HEK293 (cell line): ENCODE measurements around the gene DHRS7B.

Source experiments
- CTCF ChIA-PET: fragments of 350-600 bp; formaldehyde crosslinking; extraction: SDS; loops from one replicate; lab custom pipeline; 2021; ENCODE audit warnings: antibody characterized with exemption; lab: Yijun Ruan, JAX
- POLR2A ChIA-PET: fragments of 300-600 bp; formaldehyde crosslinking; extraction: SDS; loops from one replicate; lab custom pipeline; 2020; ENCODE audit warnings: antibody characterized with exemption, inconsistent platforms; lab: Yijun Ruan, JAX
- H3K27ac ChIP-seq: fragments of 200-500 bp; sonication (Bioruptor generic); 2 replicates; pipeline ENCODE4 v1.5.1; 2014; ENCODE audit warnings: low read depth, low read length, control low read depth, inconsistent platforms; ENCODE audit errors: extremely low read depth
- H3K36me3 ChIP-seq, 2 experiments: fragments of 200-500 bp in 1 of 2; sonication (Bioruptor generic) in 1 of 2; 1 replicate in 1 of 2; 2 replicates in 1 of 2; pipeline ENCODE4 v1.5.1; 2014 to 2017; ENCODE audit warnings: inconsistent platforms in 2 of 2, low read length in 2 of 2; ENCODE audit not compliant: control insufficient read depth in 2 of 2, insufficient read depth in 1 of 2
- H3K4me1 ChIP-seq: fragments of 200-500 bp; sonication (Bioruptor generic); 2 replicates; pipeline ENCODE4 v1.5.1; 2014; ENCODE audit warnings: mild to moderate bottlenecking, low read length, inconsistent platforms; ENCODE audit not compliant: control insufficient read depth, insufficient read depth
- H3K4me3 ChIP-seq: 2 replicates; pipeline ENCODE4 v1.5.1; 2011; ENCODE audit warnings: low read depth, mild to moderate bottlenecking, control low read depth, low read length, moderate library complexity
- H3K9me3 ChIP-seq: fragments of 200-500 bp; sonication (Bioruptor generic); 2 replicates; pipeline ENCODE4 v1.5.1; 2014; ENCODE audit warnings: low read depth, low read length, inconsistent platforms; ENCODE audit not compliant: control insufficient read depth, insufficient read depth
- CTCF ChIP-seq: fragments of 450-650 bp; formaldehyde crosslinking; IDR thresholded peaks from 2 replicates; pipeline ENCODE4 v1.5.1; 2016; ENCODE audit warnings: missing biosample characterization, missing genetic modification characterization
- HOXC10 ChIP-seq: sonication (generic); formaldehyde crosslinking; IDR thresholded peaks from 2 replicates; pipeline ENCODE4 v1.8.1; 2023; ENCODE audit warnings: mild to moderate bottlenecking, missing genetic modification reagents
- OVOL3 ChIP-seq: fragments of 450-650 bp; formaldehyde crosslinking; IDR thresholded peaks from 2 replicates; pipeline ENCODE4 v1.5.1; 2016; ENCODE audit warnings: missing biosample characterization, missing genetic modification characterization
- SP7 ChIP-seq: fragments of 450-650 bp; formaldehyde crosslinking; IDR thresholded peaks from 2 replicates; pipeline ENCODE4 v1.5.1; 2016; ENCODE audit warnings: missing biosample characterization, missing genetic modification characterization
- TSHZ1 ChIP-seq: fragments of 450-650 bp; formaldehyde crosslinking; IDR thresholded peaks from 2 replicates; pipeline ENCODE4 v1.5.1; 2016; ENCODE audit warnings: missing biosample characterization, missing genetic modification characterization, borderline replicate concordance
- WT1 ChIP-seq: fragments of 450-650 bp; formaldehyde crosslinking; IDR thresholded peaks from 2 replicates; pipeline ENCODE4 v1.5.1; 2016; ENCODE audit warnings: missing biosample characterization, missing genetic modification characterization
- YY1 ChIP-seq: fragments of 450-650 bp; formaldehyde crosslinking; IDR thresholded peaks from 2 replicates; pipeline ENCODE4 v1.5.1; 2018; ENCODE audit warnings: missing biosample characterization, missing genetic modification characterization
- ZBTB8A ChIP-seq: fragments of 450-650 bp; formaldehyde crosslinking; IDR thresholded peaks from 2 replicates; pipeline ENCODE4 v1.5.1; 2016; ENCODE audit warnings: missing biosample characterization, missing genetic modification characterization
- ZNF133 ChIP-seq: fragments of 450-650 bp; formaldehyde crosslinking; IDR thresholded peaks from 2 replicates; pipeline ENCODE4 v1.5.1; 2016; ENCODE audit warnings: missing biosample characterization, missing genetic modification characterization
- ZNF18 ChIP-seq: fragments of 450-650 bp; formaldehyde crosslinking; IDR thresholded peaks from 2 replicates; pipeline ENCODE4 v1.5.1; 2016; ENCODE audit warnings: missing biosample characterization, missing genetic modification characterization
- ZNF19 ChIP-seq: fragments of 450-650 bp; formaldehyde crosslinking; IDR thresholded peaks from 2 replicates; pipeline ENCODE4; 2016; ENCODE audit warnings: missing biosample characterization, missing genetic modification characterization, low read depth
- ZNF214 ChIP-seq: fragments of 450-650 bp; formaldehyde crosslinking; IDR thresholded peaks from 2 replicates; pipeline ENCODE4 v1.5.1; 2017; ENCODE audit warnings: missing biosample characterization, mild to moderate bottlenecking, missing genetic modification characterization, borderline replicate concordance
- ZNF549 ChIP-seq: fragments of 450-650 bp; IDR thresholded peaks from 2 replicates; pipeline ENCODE4 v1.5.1; 2018; ENCODE audit warnings: missing biosample characterization, missing genetic modification characterization, mild to moderate bottlenecking, inconsistent platforms, moderate library complexity
- ZNF555 ChIP-seq: fragments of 450-650 bp; formaldehyde crosslinking; conservative IDR thresholded peaks from 2 replicates; pipeline ENCODE4 v1.5.1; 2017; ENCODE audit warnings: missing biosample characterization, mild to moderate bottlenecking, missing genetic modification characterization, inconsistent platforms
- ZNF560 ChIP-seq: fragments of 450-650 bp; formaldehyde crosslinking; IDR thresholded peaks from 2 replicates; pipeline ENCODE4 v1.5.1; 2017; ENCODE audit warnings: missing biosample characterization, missing genetic modification characterization, borderline replicate concordance
- ZNF621 ChIP-seq: fragments of 450-650 bp; formaldehyde crosslinking; IDR thresholded peaks from 2 replicates; pipeline ENCODE4 v1.5.1; 2017; ENCODE audit warnings: missing biosample characterization, missing genetic modification characterization
- ZNF626 ChIP-seq: fragments of 450-650 bp; sonication (Bioruptor Pico); formaldehyde crosslinking; IDR thresholded peaks from 2 replicates; pipeline ENCODE4 v1.5.1; 2018; ENCODE audit warnings: missing biosample characterization, missing genetic modification characterization, inconsistent platforms
- ZNF670 ChIP-seq: fragments of 450-650 bp; formaldehyde crosslinking; IDR thresholded peaks from 2 replicates; pipeline ENCODE4 v1.5.1; 2016; ENCODE audit warnings: missing biosample characterization, missing genetic modification characterization, low read depth
- ZNF677 ChIP-seq: fragments of 450-650 bp; IDR thresholded peaks from 2 replicates; pipeline ENCODE4 v1.5.0; 2018; ENCODE audit warnings: missing biosample characterization, mild to moderate bottlenecking, missing genetic modification characterization, moderate library complexity
- ZNF747 ChIP-seq: fragments of 450-650 bp; formaldehyde crosslinking; IDR thresholded peaks from 2 replicates; pipeline ENCODE4 v1.5.1; 2016; ENCODE audit warnings: missing biosample characterization, missing genetic modification characterization
- ZXDB ChIP-seq: fragments of 450-650 bp; formaldehyde crosslinking; IDR thresholded peaks from 2 replicates; pipeline ENCODE4 v1.5.1; 2016; ENCODE audit warnings: missing biosample characterization, missing genetic modification characterization
- TF ChIP-seq, protein P1 (sequence below): fragments of 450-650 bp; formaldehyde crosslinking; IDR thresholded peaks from 2 replicates; pipeline ENCODE4 v1.5.1; 2016; ENCODE audit warnings: missing biosample characterization, missing genetic modification characterization
- TF ChIP-seq, protein P2 (sequence below): fragments of 450-650 bp; formaldehyde crosslinking; IDR thresholded peaks from 2 replicates; pipeline ENCODE4 v1.5.1; 2016; ENCODE audit warnings: missing biosample characterization, missing genetic modification characterization

DHRS7B gene

DNA sequence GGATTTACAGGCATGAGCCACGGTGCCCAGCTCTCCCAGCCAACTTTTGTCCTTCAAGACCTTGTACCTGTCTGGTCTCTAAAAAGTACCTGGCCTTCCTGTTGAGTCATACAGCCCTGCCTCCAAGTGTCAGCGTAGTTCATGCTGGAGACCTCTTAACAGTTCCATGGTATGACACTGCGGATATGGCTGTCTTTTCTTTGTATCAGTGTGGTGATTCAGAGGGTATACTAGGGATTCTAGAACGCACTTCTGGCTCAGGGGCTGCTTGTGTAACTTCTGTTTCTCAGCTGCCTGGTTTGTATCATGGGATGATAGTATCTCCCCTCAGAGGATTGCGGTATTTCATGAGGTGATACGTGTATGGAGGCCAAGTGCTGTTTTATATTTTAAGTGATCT is 89.2 kb downstream of the DHRS7B start:
- peaks cover 9% of the 10 kb centered on the region for H3K4me1 ChIP-seq
- no peak for TF ChIP-seq OVOL3 (tag by site-specific recombination)
- TF ChIP-seq, protein P1, sequence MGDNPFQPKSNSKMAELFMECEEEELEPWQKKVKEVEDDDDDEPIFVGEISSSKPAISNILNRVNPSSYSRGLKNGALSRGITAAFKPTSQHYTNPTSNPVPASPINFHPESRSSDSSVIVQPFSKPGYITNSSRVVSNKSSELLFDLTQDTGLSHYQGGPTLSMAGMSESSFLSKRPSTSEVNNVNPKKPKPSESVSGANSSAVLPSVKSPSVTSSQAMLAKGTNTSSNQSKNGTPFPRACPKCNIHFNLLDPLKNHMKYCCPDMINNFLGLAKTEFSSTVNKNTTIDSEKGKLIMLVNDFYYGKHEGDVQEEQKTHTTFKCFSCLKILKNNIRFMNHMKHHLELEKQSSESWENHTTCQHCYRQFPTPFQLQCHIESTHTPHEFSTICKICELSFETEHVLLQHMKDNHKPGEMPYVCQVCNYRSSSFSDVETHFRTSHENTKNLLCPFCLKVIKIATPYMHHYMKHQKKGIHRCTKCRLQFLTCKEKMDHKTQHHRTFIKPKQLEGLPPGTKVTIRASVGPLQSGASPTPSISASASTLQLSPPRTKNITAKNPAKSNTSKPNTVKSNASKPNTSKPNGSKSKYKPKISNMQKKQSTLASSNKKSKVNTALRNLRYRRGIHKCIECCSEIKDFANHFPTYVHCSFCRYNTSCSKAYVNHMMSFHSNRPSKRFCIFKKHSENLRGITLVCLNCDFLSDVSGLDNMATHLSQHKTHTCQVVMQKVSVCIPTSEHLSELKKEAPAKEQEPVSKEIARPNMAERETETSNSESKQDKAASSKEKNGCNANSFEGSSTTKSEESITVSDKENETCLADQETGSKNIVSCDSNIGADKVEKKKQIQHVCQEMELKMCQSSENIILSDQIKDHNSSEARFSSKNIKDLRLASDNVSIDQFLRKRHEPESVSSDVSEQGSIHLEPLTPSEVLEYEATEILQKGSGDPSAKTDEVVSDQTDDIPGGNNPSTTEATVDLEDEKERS (tag by site-specific recombination): no peak
- TF ChIP-seq ZNF133 (tag by site-specific recombination): no peak
- no peak for TF ChIP-seq WT1 (tag by site-specific recombination)
- no peak for TF ChIP-seq CTCF (tag by site-specific recombination)
- no peak for TF ChIP-seq ZNF626
- TF ChIP-seq ZXDB (tag by site-specific recombination): no peak
- TF ChIP-seq ZNF670 (tag by site-specific recombination): no peak
- no peak for TF ChIP-seq ZNF18 (tag by site-specific recombination)
- TF ChIP-seq ZNF621: no peak
- TF ChIP-seq ZNF677 (tag by site-specific recombination): no peak
- TF ChIP-seq ZNF747: no peak
- no peak for TF ChIP-seq YY1 (tag by site-specific recombination)
- TF ChIP-seq ZNF214 (tag by site-specific recombination): no peak
- TF ChIP-seq ZNF560 (tag by site-specific recombination): no peak
- TF ChIP-seq ZNF19 (tag by site-specific recombination): no peak
- no peak for TF ChIP-seq HOXC10
- no peak for TF ChIP-seq ZBTB8A (tag by site-specific recombination)
- ChIA-PET CTCF (interaction anchor here (0.6 to 1.6 kb wide), 2 partner anchors 26 to 96 kb away, joined by 4 to 6 read pairs; no protein-coding TSS in a partner anchor), POLR2A (no interaction called here)
- H3K4me3 ChIP-seq: no peak overlapping the region
- no peaks in the 10 kb centered on the region for H3K9me3 ChIP-seq
- no peak overlapping the region for H3K27ac ChIP-seq
- peaks cover 0 to 21% of the 10 kb centered on the region in 2 experiments for H3K36me3 ChIP-seq

GRCh38 chr17:21217346-21217745 is 90.6 kb downstream of the DHRS7B start:
- ChIA-PET CTCF (no interaction called here), POLR2A (interaction anchor here (0.6 kb wide), 1 partner anchor 118 kb away, joined by 3 read pairs; no protein-coding TSS in a partner anchor)
- no peak overlapping the region for H3K4me3 ChIP-seq

More at GRCh38 chr17:21217346-21217745, 90.6 kb downstream of the DHRS7B start:
- no peaks in the 10 kb centered on the region for H3K9me3 ChIP-seq
- peaks cover 5% of the 10 kb centered on the region for H3K4me1 ChIP-seq
- no peak overlapping the region for H3K27ac ChIP-seq
- H3K36me3 ChIP-seq: peaks cover 0 to 20% of the 10 kb centered on the region in 2 experiments
- TF ChIP-seq SP7 (no peak), ZNF549 (tag by site-specific recombination) (no peak), TSHZ1 (no peak), ZNF555 (no peak)
- TF ChIP-seq, protein P2, sequence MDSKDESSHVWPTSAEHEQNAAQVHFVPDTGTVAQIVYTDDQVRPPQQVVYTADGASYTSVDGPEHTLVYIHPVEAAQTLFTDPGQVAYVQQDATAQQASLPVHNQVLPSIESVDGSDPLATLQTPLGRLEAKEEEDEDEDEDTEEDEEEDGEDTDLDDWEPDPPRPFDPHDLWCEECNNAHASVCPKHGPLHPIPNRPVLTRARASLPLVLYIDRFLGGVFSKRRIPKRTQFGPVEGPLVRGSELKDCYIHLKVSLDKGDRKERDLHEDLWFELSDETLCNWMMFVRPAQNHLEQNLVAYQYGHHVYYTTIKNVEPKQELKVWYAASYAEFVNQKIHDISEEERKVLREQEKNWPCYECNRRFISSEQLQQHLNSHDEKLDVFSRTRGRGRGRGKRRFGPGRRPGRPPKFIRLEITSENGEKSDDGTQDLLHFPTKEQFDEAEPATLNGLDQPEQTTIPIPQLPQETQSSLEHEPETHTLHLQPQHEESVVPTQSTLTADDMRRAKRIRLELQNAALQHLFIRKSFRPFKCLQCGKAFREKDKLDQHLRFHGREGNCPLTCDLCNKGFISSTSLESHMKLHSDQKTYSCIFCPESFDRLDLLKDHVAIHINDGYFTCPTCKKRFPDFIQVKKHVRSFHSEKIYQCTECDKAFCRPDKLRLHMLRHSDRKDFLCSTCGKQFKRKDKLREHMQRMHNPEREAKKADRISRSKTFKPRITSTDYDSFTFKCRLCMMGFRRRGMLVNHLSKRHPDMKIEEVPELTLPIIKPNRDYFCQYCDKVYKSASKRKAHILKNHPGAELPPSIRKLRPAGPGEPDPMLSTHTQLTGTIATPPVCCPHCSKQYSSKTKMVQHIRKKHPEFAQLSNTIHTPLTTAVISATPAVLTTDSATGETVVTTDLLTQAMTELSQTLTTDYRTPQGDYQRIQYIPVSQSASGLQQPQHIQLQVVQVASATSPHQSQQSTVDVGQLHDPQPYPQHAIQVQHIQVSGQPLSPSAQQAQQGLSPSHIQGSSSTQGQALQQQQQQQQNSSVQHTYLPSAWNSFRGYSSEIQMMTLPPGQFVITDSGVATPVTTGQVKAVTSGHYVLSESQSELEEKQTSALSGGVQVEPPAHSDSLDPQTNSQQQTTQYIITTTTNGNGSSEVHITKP (tag by site-specific recombination): no peak
